Activated naive CD4-positive, alpha-beta T cell treated with anti-CD3 and anti-CD28 coated beads for 36 hours (primary cell): Measurements from ENCODE around the gene CSF3. TPM values are rescaled to one million over a fixed set of nuclear protein-coding genes. Genes with fewer than 3 reads are reported as not detected.

ENCODE experiments used
- CTCF ChIA-PET: fragments of 350-600 bp; sonication (Branson Sonifier 250); formaldehyde crosslinking; loops from one replicate; lab custom pipeline; 2021; ENCODE audit warnings: antibody characterized with exemption; lab: Charles Lee
- DNase-seq: peaks from one replicate; pipeline ENCODE4 v3.0.0-alpha.2; 2020
- H3K27ac Mint-ChIP-seq: one replicate; pipeline ENCODE4 v1.8.0; 2021; ENCODE audit warnings: mild to moderate bottlenecking, mixed read lengths
- H3K27me3 Mint-ChIP-seq: one replicate; pipeline ENCODE4 v1.8.0; 2021; ENCODE audit warnings: low read depth, mixed read lengths
- H3K36me3 Mint-ChIP-seq: one replicate; pipeline ENCODE4 v1.8.0; 2021; ENCODE audit warnings: low read depth, mixed read lengths
- H3K4me1 Mint-ChIP-seq: one replicate; pipeline ENCODE4 v1.8.0; 2021; ENCODE audit warnings: low read depth, mixed read lengths
- H3K4me3 Mint-ChIP-seq: one replicate; pipeline ENCODE4 v1.8.0; 2021; ENCODE audit warnings: mild to moderate bottlenecking, moderate library complexity, mixed read lengths
- H3K9me3 Mint-ChIP-seq: one replicate; pipeline ENCODE4 v1.8.0; 2021; ENCODE audit warnings: mixed read lengths
- intact Hi-C: fragments of 100-400 bp; cut with micrococcal nuclease; formaldehyde crosslinking; loops from one replicate; pipeline ENCODE4 v1.15.1; 2023
- total RNA-seq, 2 experiments: library from RNA; stranded (reverse); gene quantifications; one replicate each; pipeline ENCODE4 v1.2.3, GENCODE V29; 2021

CSF3 gene
- total RNA-seq, 2 experiments from 2014 or later = not detected

DNA sequence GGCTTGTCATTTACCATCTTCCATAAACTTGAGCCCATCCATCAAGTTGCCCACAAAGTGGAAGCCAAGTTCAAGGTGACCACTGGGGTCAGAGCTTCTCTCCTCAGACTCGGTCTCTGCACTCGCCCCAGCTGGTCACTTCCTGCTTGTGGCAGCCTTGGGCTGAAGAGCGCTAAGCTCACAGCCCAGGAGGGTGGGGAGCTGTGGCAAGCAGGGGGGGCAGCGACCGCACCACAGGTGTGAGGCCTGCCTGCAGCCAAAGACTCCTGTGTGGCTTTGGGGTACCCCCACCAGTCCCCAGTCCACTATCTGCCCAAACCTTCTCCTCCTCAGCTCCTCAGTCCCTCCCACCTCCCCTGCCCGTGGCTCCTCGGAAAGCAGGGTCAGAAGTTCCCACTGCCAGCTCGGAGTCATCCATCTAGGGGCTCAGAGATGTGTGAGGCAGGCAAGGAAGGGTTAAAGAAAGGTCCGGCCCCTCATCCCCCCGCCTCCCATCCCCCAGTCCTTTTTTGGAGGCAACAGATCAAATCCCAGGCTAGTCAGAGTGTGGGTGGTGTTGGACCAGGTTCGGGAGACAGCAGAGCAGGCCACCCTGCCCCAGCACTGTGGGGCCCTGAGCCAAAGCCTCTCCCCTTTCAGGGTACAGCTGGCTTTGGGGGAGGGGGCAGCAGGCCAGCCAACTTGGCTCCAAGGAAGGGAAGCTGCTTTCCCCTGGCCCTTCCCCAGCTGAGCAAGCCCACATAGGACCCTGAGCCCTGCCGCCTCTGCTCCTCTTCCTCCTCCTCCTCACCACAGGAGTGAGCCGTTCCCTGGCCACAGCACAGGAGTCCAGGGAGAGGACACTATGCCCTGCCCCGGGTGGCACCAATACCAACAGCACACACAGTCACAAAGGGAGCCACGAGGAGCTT is 3.2 kb downstream of the CSF3 start:
- DNase-seq = no peak
- CTCF ChIA-PET = interaction anchor here (0.6 to 2.0 kb wide), 8 partner anchors 8 to 179 kb away, joined by 3 to 7 read pairs (median 4); no protein-coding TSS in a partner anchor
- intact Hi-C loops = no loop called here
- H3K4me3 Mint-ChIP-seq = no peak overlapping the region
- H3K9me3 Mint-ChIP-seq = no peaks in the 10 kb centered on the region
- H3K27me3 Mint-ChIP-seq = no peaks in the 10 kb centered on the region
- H3K36me3 Mint-ChIP-seq = peaks cover 15% of the 10 kb centered on the region
- H3K4me1 Mint-ChIP-seq = peaks cover 4% of the 10 kb centered on the region
- no peak overlapping the region for H3K27ac Mint-ChIP-seq

DNA sequence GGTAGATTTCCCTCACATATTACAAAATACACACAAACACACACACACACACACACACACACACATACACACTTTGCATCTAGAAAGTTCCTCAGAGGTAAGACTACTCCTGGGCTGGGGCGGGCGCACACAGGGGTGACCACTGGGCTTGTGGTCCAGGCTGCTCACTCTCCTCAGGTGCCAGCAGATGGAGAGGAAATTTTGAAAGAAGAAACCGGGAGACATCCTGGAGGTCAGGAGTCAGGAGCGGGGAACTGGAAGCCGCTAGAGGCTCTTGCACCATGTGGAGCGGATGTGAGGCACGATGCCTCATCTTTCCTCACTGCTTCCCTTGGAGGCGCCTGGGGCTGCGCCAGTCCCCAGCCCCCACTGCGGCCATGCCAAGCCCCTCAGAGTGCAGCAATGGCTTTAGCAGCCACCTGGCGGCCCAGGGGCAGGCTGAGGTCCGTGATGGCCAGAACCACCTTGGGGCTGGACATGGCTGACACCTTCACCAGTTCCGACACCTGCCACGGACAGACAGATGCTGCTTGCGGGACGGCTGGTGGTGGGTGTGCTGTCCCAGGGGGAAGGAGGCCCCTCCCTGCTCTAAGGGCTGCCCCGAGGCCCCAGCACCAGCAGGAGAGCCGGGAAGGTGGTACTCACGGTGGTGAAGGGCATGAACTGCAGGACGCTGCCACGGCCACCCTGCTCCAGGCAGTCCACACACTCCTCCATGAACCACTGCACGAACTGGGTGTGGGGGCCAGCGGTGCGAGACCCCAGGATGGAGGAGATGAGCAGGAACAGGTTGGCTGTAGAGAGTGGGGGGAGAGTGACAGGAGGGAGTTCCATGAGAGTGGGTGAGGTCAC is 4.1 kb downstream of the CSF3 start:
- CTCF ChIA-PET = interaction anchor here (0.8 to 2.0 kb wide), 5 partner anchors 8 to 173 kb away, joined by 4 to 7 read pairs (median 4); no protein-coding TSS in a partner anchor
- Mint-ChIP-seq H3K36me3 (peaks cover 17% of the 10 kb centered on the region), H3K27ac (peak overlapping the region; percentile 36), H3K27me3 (no peaks in the 10 kb centered on the region), H3K9me3 (no peaks in the 10 kb centered on the region), H3K4me1 (no peaks in the 10 kb centered on the region), H3K4me3 (no peak overlapping the region)
- intact Hi-C loops = no loop called here
- no peak for DNase-seq

DNA sequence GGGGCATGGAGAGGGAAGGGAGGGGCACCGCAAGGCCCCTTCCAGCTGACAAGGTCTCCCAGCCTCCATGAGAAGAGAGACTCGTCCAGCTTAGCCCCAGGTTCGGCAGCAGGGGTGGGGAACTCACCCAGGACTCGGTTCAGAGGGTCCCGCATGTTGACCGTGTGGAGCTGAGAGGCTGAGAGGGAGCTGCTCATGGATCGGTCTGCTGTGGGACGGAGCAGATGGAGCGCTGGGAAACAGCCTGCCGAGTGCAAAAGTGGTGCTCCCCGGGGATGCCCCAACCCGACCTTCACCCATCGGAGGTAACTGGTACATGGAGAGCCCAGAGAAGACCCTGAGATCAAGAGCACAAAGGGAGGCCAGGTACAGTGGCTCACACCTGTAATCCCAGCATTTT is 4.9 kb downstream of the CSF3 start:
- H3K27ac Mint-ChIP-seq = no peak overlapping the region
- H3K9me3 Mint-ChIP-seq = no peaks in the 10 kb centered on the region
- no peaks in the 10 kb centered on the region for H3K4me1 Mint-ChIP-seq
- intact Hi-C loops = no loop called here
- no peak for DNase-seq
- CTCF ChIA-PET = interaction anchor here (0.6 kb wide), 1 partner anchor 29 kb away, joined by 3 read pairs; no protein-coding TSS in a partner anchor
- no peaks in the 10 kb centered on the region for H3K27me3 Mint-ChIP-seq
- no peak overlapping the region for H3K4me3 Mint-ChIP-seq
- peaks cover 18% of the 10 kb centered on the region for H3K36me3 Mint-ChIP-seq

DNA sequence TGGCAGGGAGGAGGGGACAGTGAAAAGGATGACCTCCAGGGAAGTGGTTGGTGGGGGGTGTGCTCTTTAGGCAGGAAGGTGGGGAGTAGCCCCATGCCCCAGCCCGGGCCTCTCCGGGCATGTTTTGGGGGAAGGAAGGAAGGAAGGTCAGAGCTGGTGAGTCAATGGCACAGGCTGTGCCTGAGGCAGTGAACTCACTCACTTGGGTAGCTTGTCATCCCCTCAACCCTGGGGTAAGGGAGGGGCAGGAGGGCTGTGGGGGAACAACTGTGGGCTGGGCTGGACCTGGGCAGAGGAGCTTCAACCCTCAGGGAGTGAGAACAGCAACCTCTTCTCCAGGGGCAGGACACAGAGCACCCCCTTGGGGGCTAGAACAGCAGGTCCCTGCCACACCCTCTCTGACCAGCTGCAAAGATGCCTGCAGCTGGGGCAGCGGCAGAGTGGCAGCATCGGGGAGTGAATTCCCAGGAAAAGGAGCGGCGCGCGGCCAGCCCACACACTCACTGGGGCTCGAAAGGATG is 6.3 kb downstream of the CSF3 start:
- Mint-ChIP-seq H3K4me3 (no peak overlapping the region), H3K27ac (no peak overlapping the region), H3K36me3 (peaks cover 31% of the 10 kb centered on the region), H3K27me3 (no peaks in the 10 kb centered on the region), H3K4me1 (peaks cover 10% of the 10 kb centered on the region), H3K9me3 (no peaks in the 10 kb centered on the region)
- intact Hi-C loops = no loop called here
- DNase-seq = no peak
- CTCF ChIA-PET = interaction anchor here (0.5 to 1.2 kb wide), 5 partner anchors 8 to 91 kb away, joined by 3 to 5 read pairs (median 4); no protein-coding TSS in a partner anchor

DNA sequence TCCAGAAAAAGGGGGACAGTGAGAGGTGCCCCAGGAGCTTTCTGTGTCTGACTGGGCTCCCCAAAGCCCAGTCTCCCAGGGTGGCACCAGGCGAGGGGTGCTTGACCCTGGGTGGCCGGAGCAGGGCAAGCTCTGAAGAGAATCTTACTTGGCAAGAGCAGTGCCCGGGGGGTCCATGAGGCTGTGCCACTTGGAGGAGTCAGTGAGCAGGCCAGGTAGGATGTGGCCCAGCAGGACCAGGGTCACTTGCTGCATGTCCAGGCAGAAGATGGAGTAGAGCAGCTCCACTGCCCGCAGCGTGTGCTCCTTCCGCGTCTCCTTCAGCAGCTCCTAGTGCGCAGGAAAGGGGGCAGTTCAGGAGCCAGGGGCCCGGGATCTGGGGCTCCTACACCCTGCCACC is 7.3 kb downstream of the CSF3 start:
- CTCF ChIA-PET = interaction anchor here (1.2 kb wide), 1 partner anchor 64 kb away, joined by 4 read pairs; no protein-coding TSS in a partner anchor
- DNase-seq = no peak
- Mint-ChIP-seq H3K27ac (no peak overlapping the region), H3K9me3 (no peaks in the 10 kb centered on the region), H3K4me1 (peaks cover 17% of the 10 kb centered on the region), H3K4me3 (no peak overlapping the region), H3K36me3 (peaks cover 39% of the 10 kb centered on the region), H3K27me3 (no peaks in the 10 kb centered on the region)
- intact Hi-C loops = no loop called here

DNA sequence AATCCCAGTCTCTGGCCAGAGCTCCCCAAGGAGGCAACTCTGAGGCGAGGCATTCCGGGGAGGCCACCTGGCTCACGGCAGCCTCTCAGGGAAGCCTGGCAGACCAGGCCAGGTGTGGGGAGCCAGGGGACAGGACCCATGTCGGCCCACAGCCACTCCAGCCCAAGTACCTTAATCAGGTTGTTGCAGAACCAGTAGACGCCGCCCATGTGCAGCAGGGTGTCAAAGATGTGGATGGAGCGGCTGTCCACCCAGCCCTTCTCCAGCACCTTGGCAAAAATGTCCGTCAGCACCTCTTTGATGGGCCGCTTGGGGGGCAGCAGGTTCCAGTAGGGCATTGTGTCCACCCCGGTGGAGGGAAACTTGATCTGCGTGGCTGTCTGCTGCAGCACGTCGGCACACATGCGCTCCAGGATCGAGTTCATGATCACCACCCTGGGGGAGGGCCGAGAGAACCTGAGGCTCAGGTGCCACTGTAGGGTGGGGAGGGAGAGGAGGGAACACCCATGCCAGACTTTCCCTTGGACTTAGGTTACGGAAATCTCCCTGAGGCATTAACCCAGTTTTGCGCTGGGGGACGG is 7.8 kb downstream of the CSF3 start:
- Mint-ChIP-seq H3K27ac (no peak overlapping the region), H3K36me3 (peaks cover 39% of the 10 kb centered on the region), H3K9me3 (no peaks in the 10 kb centered on the region), H3K27me3 (no peaks in the 10 kb centered on the region), H3K4me1 (peaks cover 17% of the 10 kb centered on the region), H3K4me3 (no peak overlapping the region)
- no peak for DNase-seq
- intact Hi-C loops = no loop called here
- CTCF ChIA-PET = no interaction called here

DNA sequence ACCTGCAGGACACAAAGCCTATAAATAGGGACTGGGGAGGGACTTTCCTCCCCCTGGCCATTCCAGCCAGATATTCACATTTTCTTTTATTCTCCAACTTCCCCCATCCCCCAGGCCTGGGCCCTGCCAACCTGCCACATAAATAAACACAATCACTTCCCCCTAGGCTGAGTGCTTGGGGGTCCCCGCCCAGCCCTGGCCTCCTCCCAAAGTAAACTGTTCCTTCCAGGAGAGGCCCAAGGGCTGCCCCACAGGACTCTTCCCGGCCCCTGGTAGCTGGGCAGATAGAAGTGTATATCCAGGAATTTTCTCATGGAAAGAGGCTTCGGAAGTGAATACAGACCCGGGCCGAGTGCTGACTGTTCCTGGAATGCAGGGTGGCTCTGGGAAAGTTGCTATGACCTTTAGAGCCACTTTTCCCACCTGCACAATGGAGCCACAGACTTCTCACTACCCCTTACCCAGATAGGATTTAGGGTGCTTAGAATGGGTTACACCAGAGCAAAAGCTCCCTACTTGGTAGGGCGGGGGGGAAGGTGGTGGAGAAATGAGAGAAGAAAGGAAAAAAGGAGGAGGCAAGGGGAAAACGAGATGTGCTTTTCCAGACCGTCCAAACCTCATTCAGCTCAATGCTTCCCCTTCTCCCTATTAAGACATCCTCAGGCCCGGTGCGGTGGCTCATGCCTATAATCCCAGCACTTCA is 8.5 kb downstream of the CSF3 start:
- intact Hi-C loops = no loop called here
- Mint-ChIP-seq H3K9me3 (no peaks in the 10 kb centered on the region), H3K36me3 (peaks cover 43% of the 10 kb centered on the region), H3K27me3 (no peaks in the 10 kb centered on the region), H3K4me3 (no peak overlapping the region), H3K4me1 (peaks cover 17% of the 10 kb centered on the region), H3K27ac (no peak overlapping the region)
- DNase-seq = no peak
- CTCF ChIA-PET = interaction anchor here (1.1 to 2.5 kb wide), 4 partner anchors 8 to 62 kb away, joined by 3 to 11 read pairs (median 5); partner anchors contain the start of gene CSF3

DNA sequence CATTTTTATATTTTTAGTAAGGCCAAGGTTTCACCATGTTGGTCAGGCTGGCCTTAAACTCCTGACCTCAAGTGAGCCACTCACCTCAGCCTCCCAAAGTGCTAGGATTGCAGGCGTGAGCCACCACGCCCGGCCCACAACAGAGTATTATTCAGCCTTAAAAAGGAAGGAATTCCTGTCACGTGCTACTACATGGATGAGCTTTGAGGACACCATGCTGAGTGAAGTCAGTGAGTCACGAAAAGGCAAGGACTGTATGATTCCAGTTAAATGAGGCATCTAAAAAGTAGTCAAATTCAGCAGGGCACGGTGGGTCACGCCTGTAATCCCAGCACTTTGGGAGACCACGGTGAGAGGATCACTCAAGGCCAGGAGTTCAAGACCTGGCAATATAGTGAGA is 9.7 kb downstream of the CSF3 start:
- Mint-ChIP-seq H3K27ac (no peak overlapping the region), H3K9me3 (no peaks in the 10 kb centered on the region), H3K27me3 (no peaks in the 10 kb centered on the region), H3K36me3 (peaks cover 43% of the 10 kb centered on the region), H3K4me1 (peaks cover 17% of the 10 kb centered on the region), H3K4me3 (no peak overlapping the region)
- intact Hi-C loops = no loop called here
- no peak for DNase-seq
- CTCF ChIA-PET = interaction anchor here (0.5 to 3.8 kb wide), 9 partner anchors 12 to 127 kb away, joined by 3 to 30 read pairs (median 6); no protein-coding TSS in a partner anchor

DNA sequence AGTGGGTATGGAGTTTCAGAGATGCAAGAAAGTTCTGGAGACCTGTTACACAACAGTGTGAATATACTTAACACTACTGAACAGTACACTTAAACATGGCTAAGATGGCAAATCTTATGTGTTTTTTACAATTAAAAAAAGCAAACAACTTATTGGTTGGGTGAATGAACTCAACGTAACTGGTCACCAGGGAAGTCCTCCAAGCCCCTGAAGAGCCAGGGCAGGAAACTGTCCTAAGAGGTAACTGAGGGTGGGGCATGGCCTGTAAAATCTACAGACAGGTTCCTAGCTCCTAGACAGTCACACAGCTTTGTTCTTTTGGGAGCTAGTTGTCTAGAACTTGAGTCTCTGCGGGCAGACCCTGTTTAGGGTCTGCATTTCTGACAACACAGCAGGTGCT is 10.3 kb downstream of the CSF3 start:
- no peak for DNase-seq
- CTCF ChIA-PET = interaction anchor here (0.6 to 3.8 kb wide), 18 partner anchors 10 to 404 kb away, joined by 3 to 30 read pairs (median 6); partner anchors contain the start of genes CSF3 and MED24
- Mint-ChIP-seq H3K9me3 (no peaks in the 10 kb centered on the region), H3K27me3 (no peaks in the 10 kb centered on the region), H3K27ac (no peak overlapping the region), H3K4me1 (peaks cover 17% of the 10 kb centered on the region), H3K36me3 (peaks cover 43% of the 10 kb centered on the region), H3K4me3 (no peak overlapping the region)
- intact Hi-C loops = no loop called here

DNA sequence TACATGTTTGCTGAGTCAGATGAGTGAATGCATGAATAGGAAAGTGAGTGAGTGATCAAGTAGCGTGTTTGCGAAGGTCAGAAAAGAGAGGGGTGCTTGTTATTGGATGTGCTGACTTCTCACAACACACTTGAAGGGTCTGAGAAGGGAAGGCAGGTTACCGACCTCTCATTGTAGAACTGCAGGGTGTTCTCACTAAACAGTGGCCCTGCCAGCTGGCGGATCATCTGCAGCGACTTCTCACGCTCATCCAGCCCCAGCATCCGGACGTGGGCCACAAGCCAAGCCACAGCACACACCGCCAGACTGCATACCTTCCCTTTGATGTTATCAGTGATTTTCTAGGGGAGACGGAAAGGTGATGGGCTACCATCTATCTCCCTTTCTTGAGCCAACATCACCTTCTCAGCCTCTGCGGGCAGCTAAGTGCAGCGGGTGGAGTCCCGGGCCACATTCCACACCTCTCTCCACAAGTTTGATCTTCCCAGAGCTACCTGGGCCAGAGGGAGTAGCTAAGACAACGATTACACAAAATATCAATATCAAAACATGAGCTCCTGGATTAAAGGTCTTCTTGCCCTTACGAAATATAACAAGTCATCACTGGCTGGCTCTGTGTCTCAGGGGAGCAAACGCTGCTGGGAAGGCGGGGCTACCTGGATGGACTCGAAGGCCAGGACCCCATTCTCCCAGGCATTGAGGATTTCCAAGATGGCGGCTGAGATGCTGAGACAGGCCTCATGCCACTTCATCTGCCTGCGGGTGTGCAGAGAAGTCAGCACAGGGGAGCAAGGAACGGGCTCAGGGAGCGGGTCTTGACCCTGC is 11.0 kb downstream of the CSF3 start:
- peak; percentile 50 for DNase-seq
- Mint-ChIP-seq H3K9me3 (no peaks in the 10 kb centered on the region), H3K27ac (no peak overlapping the region), H3K36me3 (peaks cover 46% of the 10 kb centered on the region), H3K4me3 (no peak overlapping the region), H3K27me3 (no peaks in the 10 kb centered on the region), H3K4me1 (peaks cover 17% of the 10 kb centered on the region)
- CTCF ChIA-PET = interaction anchor here (0.6 to 5.0 kb wide), 26 partner anchors 8 to 404 kb away, joined by 3 to 30 read pairs (median 6); partner anchors contain the start of genes CSF3, MED24 and THRA
- intact Hi-C loops = loop anchor here (2.0 kb wide), 1 partner anchor 403 kb away; no protein-coding TSS in a partner anchor
